Aorta (tissue), 5 donors: ENCODE measurements around the gene HSPB7. TPM values are rescaled to one million over a fixed set of nuclear protein-coding genes. Genes with fewer than 3 reads are reported as not detected.
"Not testable (repeated sequence)": the region's sequence is repeated elsewhere in the genome, so short reads cannot be mapped to it uniquely, and the experiment has no call there.

Experiments
- ATAC-seq: fragments of 200-7000 bp; cut with Tn5 transposase; one replicate; pipeline ENCODE4 v1.9.1; 2022; ENCODE audit warnings: moderate library complexity; ENCODE audit not compliant: low FRiP score
- DNase-seq, 2 donors: peaks; one replicate each; pipeline ENCODE4 v3.0.0-alpha.2; 2020
- H3K27ac ChIP-seq, 2 donors: one replicate each; pipeline ENCODE4 v1.5.1; 2013; ENCODE audit warnings: low read length in 2 of 2, mild to moderate bottlenecking in 2 of 2, moderate library complexity in 2 of 2, control low read depth in 1 of 2, inconsistent platforms in 1 of 2, low read depth in 1 of 2
- H3K27me3 ChIP-seq, 2 donors: one replicate each; pipeline ENCODE4 v1.6.1; 2013; ENCODE audit warnings: control low read depth in 1 of 2, low read length in 1 of 2, mild to moderate bottlenecking in 1 of 2, moderate library complexity in 1 of 2; ENCODE audit not compliant: insufficient read depth in 2 of 2, control insufficient read depth in 1 of 2
- H3K36me3 ChIP-seq, 2 donors: one replicate each; pipeline ENCODE4 v1.6.1; 2013; ENCODE audit warnings: control low read depth in 1 of 2, low read length in 1 of 2, mild to moderate bottlenecking in 1 of 2; ENCODE audit not compliant: insufficient read depth in 2 of 2, control insufficient read depth in 1 of 2
- H3K4me1 ChIP-seq, 2 donors: one replicate each; pipeline ENCODE4 v1.6.1; 2013; ENCODE audit warnings: low read length in 2 of 2, control low read depth in 1 of 2, mild to moderate bottlenecking in 1 of 2, moderate library complexity in 1 of 2; ENCODE audit not compliant: insufficient read depth in 2 of 2, control insufficient read depth in 1 of 2
- H3K4me3 ChIP-seq, 2 donors: one replicate each; pipeline ENCODE4 v1.5.1; 2013; ENCODE audit warnings: low read length in 2 of 2, control low read depth in 1 of 2, mild to moderate bottlenecking in 1 of 2
- H3K9me3 ChIP-seq: one replicate; pipeline ENCODE4 v1.6.1; 2013; ENCODE audit warnings: mild to moderate bottlenecking, low read length; ENCODE audit not compliant: control insufficient read depth
- WGBS, 2 donors: extraction: QIAGEN DNeasy Blood & Tissue Kit; methylation state at CpG; one replicate each; pipeline ENCODE4 v1.1.7; 2013; 5-methylcytosine and 5-hydroxymethylcytosine counted together
- intact Hi-C, 2 donors: fragments of 100-400 bp; cut with DNase I; formaldehyde crosslinking; loops; one replicate each; pipeline versions ENCODE4 v1.14.2 to v1.15.0; 2022
- polyA plus RNA-seq, 2 donors: library from polyadenylated mRNA; stranded (reverse); fragments of 200-250 nt; gene quantifications; one replicate each; pipeline ENCODE4 v1.2.3, GENCODE V29; 2013
- total RNA-seq, 2 donors: library from RNA; stranded (reverse); fragmentation: NEBNext Ultra II Directional; extraction: Animal tissue kit (Norgen Biotek cat#: 25700); gene quantifications; one replicate each; pipeline ENCODE4 v1.2.1, GENCODE V29; 2021
- donor health status: healthy with polysubstance abuse.
- donor health status: Bipolar disorder and iron deficiency.
- donor health status: DM: no; HTN: no; CAD: no.
- donor health status: DM: no; HTN: no; CAD: no.
- donor health status: DM: yes; HTN: yes; CAD: no.

Gene HSPB7
- total and polyA plus RNA-seq, 4 donors = 128 to 802 (median 326) TPM

DNA sequence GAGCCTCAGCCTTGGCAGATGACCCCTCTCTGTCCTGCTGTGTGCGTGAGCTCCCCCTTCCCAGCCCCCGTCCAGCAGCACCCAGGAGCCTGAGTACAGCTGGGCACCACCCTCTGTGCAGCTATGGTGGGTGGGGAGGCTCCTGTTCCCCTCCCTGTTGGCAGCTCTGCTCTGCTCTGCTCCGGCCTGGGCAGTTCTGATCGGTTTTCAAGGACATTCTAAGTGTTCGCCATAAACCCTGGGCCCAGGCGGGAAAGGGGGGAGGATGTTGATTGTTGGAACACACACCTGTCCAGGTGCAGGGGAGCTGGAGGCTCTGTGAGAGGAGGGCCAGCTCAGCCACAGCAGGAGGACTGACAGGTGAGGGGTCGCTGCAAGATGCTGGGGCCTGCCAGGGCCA is 25.7 kb upstream of the HSPB7 start, which contains the start of gene CLCNKB:
Gene CLCNKB, plus strand, starts transcription at position 262 of the 400 bp plus-strand sequence. CDS start 711 bp downstream, outside the sequence.
- Histone ChIP-seq H3K27me3 (no peaks in the 10 kb centered on the region), H3K4me1 (no peaks in the 10 kb centered on the region), H3K27ac (no peak within 1 kb of the TSS), H3K36me3 (no peaks in the 10 kb centered on the region), H3K4me3 (no peak within 1 kb of the TSS), H3K9me3 (no peaks in the 10 kb centered on the region)
- no peak for ATAC-seq
- WGBS, 2 donors = 57 to 77% methylated on average over 7 of the region's 7 CpGs
- DNase-seq = no peak
- intact Hi-C loops = no loop called here

DNA sequence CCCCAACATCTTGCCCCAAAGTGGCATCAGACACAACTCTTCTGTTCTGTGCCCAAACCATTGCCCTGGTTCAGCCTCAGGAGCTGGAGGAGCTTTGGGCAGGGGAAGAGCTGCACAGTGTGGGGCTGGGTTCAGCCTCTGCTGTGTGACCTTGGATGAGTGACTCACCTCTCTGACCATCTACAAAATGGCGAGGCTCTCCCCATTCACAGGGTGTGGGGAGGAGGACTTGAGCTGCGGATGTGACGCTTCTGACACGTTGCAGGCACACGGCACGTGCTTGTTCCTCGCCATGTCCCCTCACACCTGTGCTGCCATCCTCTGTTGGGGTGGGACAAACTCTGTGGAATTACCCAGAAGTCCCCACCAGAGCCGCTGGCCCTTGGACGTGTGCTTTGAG is 24.8 kb upstream of the HSPB7 start:
- DNase-seq, H3K36me3 ChIP-seq, H3K27ac ChIP-seq, H3K4me1 ChIP-seq, ATAC-seq, H3K4me3 ChIP-seq, H3K27me3 ChIP-seq, intact Hi-C loops, H3K9me3 ChIP-seq: not testable (repeated sequence)
- 84 to 93% methylated on average over 9 of the region's 9 CpGs for WGBS, 2 donors

DNA sequence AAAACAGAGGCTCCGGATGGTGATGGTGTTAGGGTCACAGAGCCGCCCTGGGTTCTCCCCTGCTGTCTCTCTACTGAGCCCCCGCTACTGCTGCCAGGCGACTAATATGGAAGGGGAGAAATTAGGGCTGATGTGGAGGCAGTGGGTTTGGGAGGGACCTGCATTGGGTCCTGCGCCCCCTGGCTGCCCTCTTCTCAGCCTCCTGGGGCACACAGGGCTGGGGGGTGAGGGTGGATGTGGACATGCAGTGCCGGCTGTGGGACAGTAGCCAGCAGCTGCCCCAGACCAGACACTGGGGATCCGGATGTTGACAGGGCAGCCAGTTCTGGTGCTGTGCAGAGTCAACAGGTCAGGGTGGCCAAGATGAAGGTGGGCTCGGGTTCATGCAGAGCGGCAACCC is 24.3 kb upstream of the HSPB7 start:
- H3K4me3 ChIP-seq = no peak overlapping the region
- no peaks in the 10 kb centered on the region for H3K36me3 ChIP-seq
- H3K27me3 ChIP-seq = no peaks in the 10 kb centered on the region
- H3K9me3 ChIP-seq = no peaks in the 10 kb centered on the region
- DNase-seq (no peak), ATAC-seq (no peak)
- WGBS, 2 donors = 83 to 89% methylated on average over 9 of the region's 9 CpGs
- H3K27ac ChIP-seq = no peak overlapping the region
- no peaks in the 10 kb centered on the region for H3K4me1 ChIP-seq
- intact Hi-C loops = no loop called here

DNA sequence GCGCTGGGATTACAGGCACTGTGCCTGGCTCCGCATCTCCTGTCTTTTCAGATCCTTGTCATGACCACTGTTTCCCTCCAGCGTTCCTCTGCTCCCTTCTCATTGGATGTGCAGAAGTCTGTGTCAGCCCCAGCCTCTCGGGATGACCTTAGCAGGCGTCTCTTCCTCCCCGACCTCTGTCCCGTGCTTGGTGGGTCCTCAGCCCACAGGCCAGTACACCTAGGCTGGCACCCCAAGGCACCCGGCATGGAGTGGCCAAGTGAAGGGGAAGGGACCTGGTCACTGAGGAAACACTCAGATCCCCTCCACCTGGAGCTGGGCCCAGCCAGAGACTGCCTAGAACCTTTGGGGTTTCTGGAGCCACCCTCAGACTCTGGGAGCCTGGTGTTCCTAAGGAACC is 23.4 kb upstream of the HSPB7 start:
- intact Hi-C loops = no loop called here
- H3K27me3 ChIP-seq = no peaks in the 10 kb centered on the region
- no peaks in the 10 kb centered on the region for H3K4me1 ChIP-seq
- 69 to 84% methylated on average over 8 of the region's 8 CpGs for WGBS, 2 donors
- no peak overlapping the region for H3K27ac ChIP-seq
- H3K4me3 ChIP-seq = no peak overlapping the region
- ATAC-seq = no peak
- no peak for DNase-seq
- no peaks in the 10 kb centered on the region for H3K36me3 ChIP-seq
- no peaks in the 10 kb centered on the region for H3K9me3 ChIP-seq

DNA sequence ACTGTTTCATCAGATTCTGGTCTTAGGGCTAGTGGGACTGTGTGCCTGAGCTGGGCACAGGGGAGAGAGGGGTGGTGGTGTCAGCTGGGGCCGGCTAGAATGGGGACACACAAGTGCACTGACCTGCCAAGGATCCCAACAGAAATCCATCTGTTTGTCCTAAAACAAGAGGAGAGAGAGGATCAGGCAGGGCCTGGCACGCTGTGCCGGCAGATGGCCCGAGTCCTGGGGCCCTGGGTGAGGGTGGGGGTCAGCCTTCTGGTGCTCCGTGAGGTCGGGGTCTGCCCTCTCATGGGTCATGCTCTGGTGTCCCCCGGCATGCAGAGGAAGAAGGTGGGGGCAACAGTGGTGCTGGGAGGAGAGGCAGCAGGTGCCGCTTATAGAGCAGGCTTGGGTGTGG is 22.0 kb upstream of the HSPB7 start:
- H3K27ac ChIP-seq, ATAC-seq, H3K27me3 ChIP-seq, DNase-seq, intact Hi-C loops, H3K9me3 ChIP-seq, H3K36me3 ChIP-seq, H3K4me3 ChIP-seq, H3K4me1 ChIP-seq: not testable (repeated sequence)
- 78 to 82% methylated on average over 8 of the region's 8 CpGs for WGBS, 2 donors

DNA sequence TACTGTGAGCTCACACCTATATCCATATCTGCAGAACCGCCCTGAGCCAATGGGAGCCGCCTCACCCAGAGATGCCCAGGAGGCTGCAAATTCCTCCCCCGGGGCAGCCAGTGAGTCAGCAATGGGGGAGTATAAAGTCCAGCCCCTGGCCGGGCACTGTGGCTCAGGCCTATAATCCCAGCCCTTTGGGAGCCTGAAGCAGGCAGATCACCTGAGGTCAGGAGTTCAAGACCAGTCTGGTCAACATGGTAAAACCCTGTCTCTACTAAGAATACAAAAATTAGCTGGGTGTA is 20.7 kb upstream of the HSPB7 start:
- intact Hi-C loops = no loop called here
- WGBS, 2 donors = 82 to 91% methylated on average over 4 of the region's 4 CpGs
- Histone ChIP-seq H3K4me1 (no peaks in the 10 kb centered on the region), H3K27ac (no peak overlapping the region), H3K4me3 (no peak overlapping the region), H3K9me3 (no peaks in the 10 kb centered on the region), H3K27me3 (no peaks in the 10 kb centered on the region), H3K36me3 (no peaks in the 10 kb centered on the region)
- ATAC-seq = no peak
- DNase-seq = no peak

DNA sequence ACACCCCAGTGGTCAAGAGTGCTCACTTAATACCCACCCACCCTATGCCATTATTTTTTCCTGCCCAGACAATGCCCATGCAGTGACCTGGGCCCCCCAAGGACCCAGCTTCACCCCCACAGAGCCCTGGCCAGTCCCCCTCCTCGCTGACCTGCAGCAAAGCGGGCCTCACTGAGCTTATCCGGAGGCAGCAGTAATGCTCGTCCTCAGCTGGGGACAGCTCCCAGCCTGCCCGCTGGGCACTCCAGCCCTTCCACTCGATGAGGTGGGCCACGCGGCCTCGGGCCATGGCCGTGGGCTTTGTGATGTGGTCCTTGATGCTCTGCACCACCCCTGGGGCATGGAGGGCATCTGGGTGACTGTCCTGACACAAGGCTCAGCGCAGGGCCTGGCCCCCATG is 18.6 kb upstream of the HSPB7 start:
- H3K27me3 ChIP-seq, H3K4me3 ChIP-seq, H3K4me1 ChIP-seq, DNase-seq, ATAC-seq, H3K27ac ChIP-seq, intact Hi-C loops, H3K36me3 ChIP-seq, H3K9me3 ChIP-seq: not testable (repeated sequence)
- WGBS, 2 donors = 92 to 93% methylated on average over 10 to 11 of the region's 11 CpGs

DNA sequence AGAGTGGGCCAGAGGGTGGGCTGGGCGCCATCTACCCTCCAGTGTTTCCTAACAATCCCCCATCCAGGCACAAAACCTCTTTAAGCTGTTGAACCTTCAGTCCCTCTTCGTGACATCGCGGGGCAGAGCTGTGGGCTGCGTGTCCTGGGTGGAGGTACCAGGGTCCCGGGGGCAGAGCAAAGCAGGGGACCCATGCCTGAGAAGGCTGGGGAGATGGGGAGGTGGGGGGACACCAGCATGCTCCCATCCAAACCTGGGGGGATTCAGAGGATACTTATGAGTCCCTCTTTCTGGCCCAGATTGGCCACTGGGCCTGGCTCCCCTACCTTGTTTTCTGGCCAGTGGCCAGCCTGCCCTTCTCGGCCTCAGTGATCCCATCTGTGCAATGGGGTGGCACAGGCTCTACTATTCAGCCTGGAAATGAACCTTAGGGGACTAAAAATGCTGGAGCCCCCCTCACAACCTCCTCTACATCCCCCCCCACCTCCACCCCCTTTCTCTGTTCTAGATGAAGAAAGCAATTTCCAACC is 15.3 kb upstream of the HSPB7 start:
- not testable (repeated sequence) for DNase-seq, H3K36me3 ChIP-seq, H3K27me3 ChIP-seq, ATAC-seq, H3K27ac ChIP-seq, H3K4me3 ChIP-seq, H3K4me1 ChIP-seq, H3K9me3 ChIP-seq
- intact Hi-C loops = loop anchor here in 1 of 2 donors (2.0 kb wide), 1 partner anchor 24 kb away; no protein-coding TSS in a partner anchor
- 61 to 64% methylated on average over 7 of the region's 7 CpGs for WGBS, 2 donors

DNA sequence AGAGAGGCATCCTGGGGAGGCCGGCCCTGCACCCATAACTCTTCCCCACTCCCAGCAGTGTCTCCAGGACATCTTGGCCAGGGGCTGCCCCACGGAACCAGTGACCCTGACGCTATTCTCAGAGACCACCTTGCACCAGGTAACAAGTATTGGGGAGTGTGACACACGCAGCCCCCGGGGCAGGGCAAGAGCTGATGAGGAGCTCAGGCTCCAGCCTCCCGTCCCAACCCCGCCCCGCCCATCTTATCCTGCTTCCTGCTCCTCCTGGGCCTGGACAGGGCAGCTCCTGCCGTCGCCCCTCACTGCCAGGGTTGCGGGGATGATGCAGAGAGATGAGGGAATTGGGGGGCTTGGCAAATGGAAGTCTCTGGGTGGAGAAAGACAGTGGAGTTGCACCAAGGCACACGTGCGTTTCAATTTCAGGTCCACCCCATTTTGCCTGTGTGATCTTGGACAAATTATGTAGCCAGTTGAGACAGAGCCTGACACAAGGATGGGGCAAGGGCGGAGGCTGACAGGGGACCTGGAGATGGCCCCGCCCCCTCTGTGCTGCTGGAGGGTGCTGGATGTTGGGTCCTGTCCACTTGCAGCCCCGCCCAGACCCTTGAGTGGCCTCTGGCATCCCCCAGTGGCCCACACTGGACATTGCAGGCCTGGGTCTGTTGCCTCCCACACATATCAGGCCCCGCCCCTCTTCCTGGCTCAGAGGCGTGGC is 14.7 kb upstream of the HSPB7 start:
- intact Hi-C loops = loop anchor here (1.0 to 2.0 kb wide), 2 partner anchors 23 to 24 kb away; no protein-coding TSS in a partner anchor
- no peaks in the 10 kb centered on the region for H3K4me1 ChIP-seq
- no peaks in the 10 kb centered on the region for H3K27me3 ChIP-seq
- no peaks in the 10 kb centered on the region for H3K36me3 ChIP-seq
- H3K27ac ChIP-seq = no peak overlapping the region
- H3K9me3 ChIP-seq = no peaks in the 10 kb centered on the region
- no peak overlapping the region for H3K4me3 ChIP-seq
- peak; percentile 90 to 95 for DNase-seq
- 47 to 52% methylated on average over 18 of the region's 18 CpGs for WGBS, 2 donors
- ATAC-seq = peak; percentile 94
